WTC11 (cell line): ENCODE results near the gene IRS2. TPM values are rescaled to one million over a fixed set of nuclear protein-coding genes. Genes with fewer than 3 reads are reported as not detected.

Experiments used
- ATAC-seq: fragments of 200-7000 bp; cut with Tn5 transposase; 2 replicates; pipeline ENCODE4 v1.10.0; 2021; ENCODE audit warnings: mild to moderate bottlenecking, moderate library complexity
- CTCF ChIA-PET: fragments of 300-600 bp; sonication (Branson Sonifier 250); formaldehyde crosslinking; loops from one replicate; lab custom pipeline; 2021; ENCODE audit warnings: antibody characterized with exemption; lab: Charles Lee
- POLR2A ChIA-PET: fragments of 350-600 bp; sonication (Branson Sonifier 250); formaldehyde crosslinking; loops from one replicate; lab custom pipeline; 2021; ENCODE audit warnings: antibody characterized with exemption; lab: Charles Lee
- DNase-seq: peaks from one replicate; pipeline ENCODE4 v3.0.0; 2021; ENCODE audit warnings: low spot score
- H3K27ac Mint-ChIP-seq: 2 replicates; pipeline ENCODE4 v1.8.0; 2021; ENCODE audit warnings: mixed read lengths
- H3K27me3 Mint-ChIP-seq: 2 replicates; pipeline ENCODE4 v1.8.0; 2021; ENCODE audit warnings: low read depth, mild to moderate bottlenecking, moderate library complexity, mixed read lengths
- H3K36me3 Mint-ChIP-seq: 2 replicates; pipeline ENCODE4 v1.8.0; 2021; ENCODE audit warnings: mixed read lengths
- H3K4me1 Mint-ChIP-seq: 2 replicates; pipeline ENCODE4 v1.8.0; 2022; ENCODE audit warnings: mixed read lengths
- H3K4me3 Mint-ChIP-seq: 2 replicates; pipeline ENCODE4 v1.8.0; 2021; ENCODE audit warnings: mild to moderate bottlenecking, moderate library complexity, mixed read lengths
- H3K9me3 Mint-ChIP-seq: 2 replicates; pipeline ENCODE4 v1.8.0; 2021; ENCODE audit warnings: mixed read lengths
- AFF4 ChIP-seq: sonication (generic); formaldehyde crosslinking; IDR thresholded peaks from 2 replicates; pipeline ENCODE4 v1.8.1; 2023; ENCODE audit warnings: mild to moderate bottlenecking, missing genetic modification reagents, borderline replicate concordance
- ATF1 ChIP-seq: sonication (generic); formaldehyde crosslinking; IDR thresholded peaks from 2 replicates; pipeline ENCODE4 v1.8.1; 2023; ENCODE audit warnings: mild to moderate bottlenecking, moderate library complexity, missing genetic modification reagents
- ESRRA ChIP-seq: sonication (generic); formaldehyde crosslinking; IDR thresholded peaks from 2 replicates; pipeline ENCODE4 v1.8.1; 2022; ENCODE audit warnings: mild to moderate bottlenecking, missing genetic modification reagents, borderline replicate concordance
- JAZF1 ChIP-seq: fragments of 250-450 bp; sonication (Bioruptor Pico); IDR thresholded peaks from 2 replicates; pipeline ENCODE4 v1.9.0; 2021; ENCODE audit warnings: moderate library complexity, mild to moderate bottlenecking, inconsistent platforms
- MLX ChIP-seq: sonication (generic); formaldehyde crosslinking; IDR thresholded peaks from 2 replicates; pipeline ENCODE4 v1.8.1; 2023; ENCODE audit warnings: mild to moderate bottlenecking, missing genetic modification reagents, moderate library complexity
- NFYB ChIP-seq: sonication (generic); formaldehyde crosslinking; conservative IDR thresholded peaks from 2 replicates; pipeline ENCODE4 v1.8.0; 2022; ENCODE audit warnings: low read depth, missing genetic modification reagents
- RORB ChIP-seq: fragments of 250-450 bp; sonication (Bioruptor Pico); IDR thresholded peaks from 2 replicates; pipeline ENCODE4 v1.9.0; 2021; ENCODE audit warnings: mild to moderate bottlenecking
- SMAD3 ChIP-seq: sonication (generic); formaldehyde crosslinking; IDR thresholded peaks from 2 replicates; pipeline ENCODE4 v1.8.0; 2022; ENCODE audit warnings: missing genetic modification reagents, mild to moderate bottlenecking, borderline replicate concordance
- SOX15 ChIP-seq: fragments of 250-450 bp; sonication (Bioruptor Pico); IDR thresholded peaks from 2 replicates; pipeline ENCODE4 v1.9.0; 2021; ENCODE audit warnings: mild to moderate bottlenecking
- TP53 ChIP-seq: sonication (generic); formaldehyde crosslinking; IDR thresholded peaks from 2 replicates; pipeline ENCODE4 v1.8.1; 2023; ENCODE audit warnings: mild to moderate bottlenecking, missing genetic modification reagents
- ZBTB21 ChIP-seq: sonication (generic); formaldehyde crosslinking; IDR thresholded peaks from 2 replicates; pipeline ENCODE4 v1.8.1; 2023; ENCODE audit warnings: mild to moderate bottlenecking, missing genetic modification reagents, borderline replicate concordance
- ZNF416 ChIP-seq: fragments of 250-450 bp; sonication (Bioruptor Pico); IDR thresholded peaks from 2 replicates; pipeline ENCODE4 v1.9.0; 2021; ENCODE audit warnings: mild to moderate bottlenecking, inconsistent platforms
- ZNF532 ChIP-seq: fragments of 250-450 bp; sonication (Bioruptor Pico); IDR thresholded peaks from 2 replicates; pipeline ENCODE4 v1.9.0; 2021; ENCODE audit warnings: mild to moderate bottlenecking, borderline replicate concordance
- total RNA-seq: library from RNA; stranded (reverse); gene quantifications from 3 replicates; pipeline ENCODE4 v1.2.3, GENCODE V29; 2021

IRS2 gene
- total RNA-seq, 1 experiment from 2014 or later = 20.5 TPM

GRCh38 chr13:109758937-109759480 is 27.4 kb downstream of the IRS2 start (continued):
- no peak for TF ChIP-seq ZNF532 (CRISPR knock-in tag)
- no peak for TF ChIP-seq JAZF1 (CRISPR knock-in tag)
- TF ChIP-seq ESRRA = no peak

GRCh38 chr13:109756778-109757177 is 29.6 kb downstream of the IRS2 start:
- no peak overlapping the region for H3K4me3 Mint-ChIP-seq
- H3K27ac Mint-ChIP-seq = peak overlapping the region; percentile 47
- CTCF ChIA-PET = no interaction called here

GRCh38 chr13:109755997-109756396 is 30.4 kb downstream of the IRS2 start:
- Mint-ChIP-seq H3K36me3 (peaks cover 37% of the 10 kb centered on the region), H3K27me3 (no peaks in the 10 kb centered on the region), H3K4me3 (no peak overlapping the region), H3K9me3 (no peaks in the 10 kb centered on the region), H3K4me1 (peaks cover 23% of the 10 kb centered on the region), H3K27ac (no peak overlapping the region)
- DNase-seq (no peak), ATAC-seq (no peak)
- no peak for TF ChIP-seq RORB (CRISPR knock-in tag)
- no peak for TF ChIP-seq NFYB (CRISPR knock-in tag)
- POLR2A ChIA-PET = no interaction called here
- CTCF ChIA-PET = no interaction called here

More at GRCh38 chr13:109756778-109757177, 29.6 kb downstream of the IRS2 start:
- POLR2A ChIA-PET = no interaction called here
- H3K4me1 Mint-ChIP-seq = peaks cover 26% of the 10 kb centered on the region
- H3K27me3 Mint-ChIP-seq = no peaks in the 10 kb centered on the region
- ATAC-seq = no peak
- peaks cover 37% of the 10 kb centered on the region for H3K36me3 Mint-ChIP-seq
- H3K9me3 Mint-ChIP-seq = no peaks in the 10 kb centered on the region
- TF ChIP-seq TP53 (no peak), SMAD3 (no peak)
- DNase-seq = no peak

GRCh38 chr13:109755551-109755950 is 30.8 kb downstream of the IRS2 start:
- no peaks in the 10 kb centered on the region for H3K9me3 Mint-ChIP-seq
- peaks cover 37% of the 10 kb centered on the region for H3K36me3 Mint-ChIP-seq
- H3K27ac Mint-ChIP-seq = 0 out of 2 replicates have a peak overlapping the region, but pooled peaks have one; percentile 51
- peaks cover 23% of the 10 kb centered on the region for H3K4me1 Mint-ChIP-seq
- ATAC-seq = no peak
- H3K4me3 Mint-ChIP-seq = no peak overlapping the region
- H3K27me3 Mint-ChIP-seq = no peaks in the 10 kb centered on the region
- no peak for DNase-seq
- TF ChIP-seq ZNF416 (CRISPR knock-in tag) (no peak), ZBTB21 (CRISPR knock-in tag) (no peak), ATF1 (CRISPR knock-in tag) (no peak), AFF4 (no peak), MLX (no peak), SOX15 (CRISPR knock-in tag) (no peak)
- ChIA-PET POLR2A (no interaction called here), CTCF (no interaction called here)
